Measurements from ENCODE around the gene GULP1.

GRCh38 chr2:188278388-188279092, 13.1 kb upstream of the GULP1 start:
- TF ChIP-seq, protein P1, sequence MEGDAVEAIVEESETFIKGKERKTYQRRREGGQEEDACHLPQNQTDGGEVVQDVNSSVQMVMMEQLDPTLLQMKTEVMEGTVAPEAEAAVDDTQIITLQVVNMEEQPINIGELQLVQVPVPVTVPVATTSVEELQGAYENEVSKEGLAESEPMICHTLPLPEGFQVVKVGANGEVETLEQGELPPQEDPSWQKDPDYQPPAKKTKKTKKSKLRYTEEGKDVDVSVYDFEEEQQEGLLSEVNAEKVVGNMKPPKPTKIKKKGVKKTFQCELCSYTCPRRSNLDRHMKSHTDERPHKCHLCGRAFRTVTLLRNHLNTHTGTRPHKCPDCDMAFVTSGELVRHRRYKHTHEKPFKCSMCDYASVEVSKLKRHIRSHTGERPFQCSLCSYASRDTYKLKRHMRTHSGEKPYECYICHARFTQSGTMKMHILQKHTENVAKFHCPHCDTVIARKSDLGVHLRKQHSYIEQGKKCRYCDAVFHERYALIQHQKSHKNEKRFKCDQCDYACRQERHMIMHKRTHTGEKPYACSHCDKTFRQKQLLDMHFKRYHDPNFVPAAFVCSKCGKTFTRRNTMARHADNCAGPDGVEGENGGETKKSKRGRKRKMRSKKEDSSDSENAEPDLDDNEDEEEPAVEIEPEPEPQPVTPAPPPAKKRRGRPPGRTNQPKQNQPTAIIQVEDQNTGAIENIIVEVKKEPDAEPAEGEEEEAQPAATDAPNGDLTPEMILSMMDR (IDR thresholded peaks at IDR 0.05 in 2 of 3, conservative IDR thresholded peaks at IDR 0.05 in 1 of 3; ENCODE audit: borderline replicate concordance in 1 of 3, insufficient read depth in 1 of 3, low read depth in 2 of 3, low read length in 2 of 3): no peak
- no peak for TF ChIP-seq EZH2 (IDR thresholded peaks at IDR 0.05)
- no peak for TF ChIP-seq EGR1 (IDR thresholded peaks at IDR 0.05; ENCODE audit: low read depth)
- TF ChIP-seq YY1 (IDR thresholded peaks at IDR 0.05; ENCODE audit: extremely low read depth, insufficient replicate concordance, low read depth, low read length): no peak
